Spinal cord (tissue), 10 donors: Measurements from ENCODE around the gene SNF8. TPM values are rescaled to one million over a fixed set of nuclear protein-coding genes. Genes with fewer than 3 reads are reported as not detected.

Experiments
- DNase-seq, 6 donors: peaks; one replicate each; pipeline versions ENCODE4 v3.0.0 to v3.0.0-alpha.2; 2013 to 2015; ENCODE audit warnings: low spot score in 6 of 6, low read depth in 4 of 6
- H3K27ac ChIP-seq: one replicate; pipeline ENCODE4 v1.5.1; 2013; ENCODE audit warnings: low read depth, low read length, control low read depth
- H3K27me3 ChIP-seq: one replicate; pipeline ENCODE4 v1.6.1; 2013; ENCODE audit warnings: low read length; ENCODE audit not compliant: control insufficient read depth, insufficient read depth
- H3K36me3 ChIP-seq: one replicate; pipeline ENCODE4 v1.6.1; 2013; ENCODE audit warnings: low read length; ENCODE audit not compliant: control insufficient read depth, insufficient read depth
- H3K4me1 ChIP-seq: one replicate; pipeline ENCODE4 v1.6.1; 2013; ENCODE audit warnings: low read length; ENCODE audit not compliant: control insufficient read depth, insufficient read depth
- H3K4me3 ChIP-seq: one replicate; pipeline ENCODE4 v1.5.1; 2013; ENCODE audit warnings: low read depth, low read length, control low read depth
- H3K9me3 ChIP-seq: one replicate; pipeline ENCODE4 v1.6.1; 2013; ENCODE audit warnings: low read length; ENCODE audit not compliant: control insufficient read depth, insufficient read depth
- WGBS: methylation state at CpG from one replicate; pipeline ENCODE4 v1.1.5; 2013; ENCODE audit warnings: missing lambda C conversion rate; ENCODE audit not compliant: insufficient coverage; 5-methylcytosine and 5-hydroxymethylcytosine counted together
- polyA plus RNA-seq, 2 donors: library from polyadenylated mRNA; unstranded; fragments of 120-200 nt; gene quantifications; one replicate each; pipeline ENCODE4 v1.2.1, GENCODE V29; 2013; ENCODE audit not compliant: insufficient read length in 2 of 2
- small RNA-seq: library from RNA; depleted of rRNA; stranded (forward); fragments of <200 nt; gene quantifications from one replicate; pipeline ENCODE3, GENCODE V24; 2014; ENCODE audit warnings: low replicate concordance
- total RNA-seq, 2 donors: library from RNA; depleted of rRNA in 1 of 2; stranded (reverse); fragments of 120-200 nt in 1 of 2; fragments of >200 nt in 1 of 2; gene quantifications; one replicate each; pipeline versions ENCODE4 v1.2.3 to v1.2.4, GENCODE V29; 2013 to 2014
- donor health status: healthy.

Gene SNF8
- total and polyA plus RNA-seq, 4 donors = 34.6 to 108 (median 87.7) TPM

DNA sequence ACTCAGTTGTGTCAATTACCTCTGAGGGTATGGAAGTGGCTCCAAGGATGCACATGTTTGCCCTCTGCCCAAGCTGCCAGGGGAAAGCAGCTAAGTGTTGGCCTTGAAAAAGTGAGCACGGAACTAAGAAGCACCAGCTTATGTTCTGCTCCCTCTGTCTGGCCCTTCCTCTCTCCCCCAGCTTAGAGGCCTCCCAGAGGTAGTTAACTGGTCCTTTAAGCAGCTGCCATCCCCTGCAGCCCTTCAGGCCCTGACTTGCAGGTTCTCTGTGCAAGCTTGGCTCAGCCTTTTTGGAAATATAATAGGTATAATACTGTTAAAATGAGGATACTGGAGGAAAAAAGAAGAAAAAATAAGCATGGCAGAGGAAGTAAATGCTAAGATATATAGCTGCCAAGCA, 43.4 kb downstream of the SNF8 start:
- H3K27ac ChIP-seq = no peak overlapping the region
- 75% methylated on average over 1 of the region's 1 CpG for WGBS
- no peak overlapping the region for H3K4me3 ChIP-seq
- no peaks in the 10 kb centered on the region for H3K27me3 ChIP-seq
- H3K4me1 ChIP-seq = no peaks in the 10 kb centered on the region
- no peak for DNase-seq
- H3K9me3 ChIP-seq = no peaks in the 10 kb centered on the region
- H3K36me3 ChIP-seq = peaks cover 10% of the 10 kb centered on the region

GRCh38 chr17:48894886-48895285, 49.8 kb downstream of the SNF8 start:
- no peaks in the 10 kb centered on the region for H3K27me3 ChIP-seq
- H3K4me3 ChIP-seq = no peak overlapping the region
- no peaks in the 10 kb centered on the region for H3K9me3 ChIP-seq
- H3K4me1 ChIP-seq = peaks cover 13% of the 10 kb centered on the region
- H3K27ac ChIP-seq = no peak overlapping the region
- no peak for DNase-seq
- WGBS = 100% methylated on average over 2 of the region's 3 CpGs
- H3K36me3 ChIP-seq = peaks cover 24% of the 10 kb centered on the region

DNA sequence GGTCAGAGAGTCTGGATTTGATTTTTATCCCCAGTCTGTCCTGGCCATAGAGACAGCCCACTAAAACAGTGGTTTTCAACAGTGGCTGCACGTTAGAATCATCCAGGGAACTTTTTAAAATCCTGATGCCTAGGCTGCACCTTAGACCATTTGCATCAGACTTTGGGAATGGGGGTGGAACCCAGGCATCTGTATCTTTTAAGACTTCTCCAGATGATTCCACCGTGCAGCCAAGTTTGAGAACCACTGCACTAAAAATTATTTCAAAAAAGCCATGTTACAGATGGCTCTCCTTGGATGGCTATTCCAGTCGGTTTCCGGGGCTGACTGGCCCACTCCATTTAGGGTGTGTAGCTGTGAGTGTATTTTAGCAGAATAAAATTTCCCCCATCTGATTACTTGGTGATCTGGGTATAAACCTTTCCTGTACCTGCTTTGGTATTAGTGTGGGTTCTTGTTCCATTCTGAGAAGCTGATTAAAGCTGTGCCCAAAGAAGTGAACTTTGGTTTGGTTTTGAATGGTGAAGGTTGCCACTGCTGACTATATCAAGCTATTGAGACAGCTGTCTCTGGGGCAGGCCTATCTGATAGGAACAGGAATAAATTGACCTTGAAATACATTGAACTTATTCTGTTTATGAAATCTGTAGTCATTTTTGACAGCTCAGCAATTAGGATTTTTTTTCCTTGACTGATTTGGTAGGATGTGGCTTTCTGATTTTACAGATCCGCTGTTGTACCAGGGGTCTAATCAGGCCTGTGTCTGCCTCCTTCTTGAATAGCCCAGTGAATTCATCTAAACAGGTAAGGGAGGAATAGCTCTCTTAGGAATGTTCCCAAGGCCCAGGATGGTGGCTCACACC, 50.8 kb downstream of the SNF8 start:
- WGBS = 14% methylated on average over 1 of the region's 5 CpGs
- H3K9me3 ChIP-seq = no peaks in the 10 kb centered on the region
- H3K27me3 ChIP-seq = no peaks in the 10 kb centered on the region
- H3K4me1 ChIP-seq = peaks cover 13% of the 10 kb centered on the region
- peak overlapping the region; percentile 79 for H3K4me3 ChIP-seq
- no peak for DNase-seq
- H3K27ac ChIP-seq = no peak overlapping the region
- peaks cover 24% of the 10 kb centered on the region for H3K36me3 ChIP-seq

DNA sequence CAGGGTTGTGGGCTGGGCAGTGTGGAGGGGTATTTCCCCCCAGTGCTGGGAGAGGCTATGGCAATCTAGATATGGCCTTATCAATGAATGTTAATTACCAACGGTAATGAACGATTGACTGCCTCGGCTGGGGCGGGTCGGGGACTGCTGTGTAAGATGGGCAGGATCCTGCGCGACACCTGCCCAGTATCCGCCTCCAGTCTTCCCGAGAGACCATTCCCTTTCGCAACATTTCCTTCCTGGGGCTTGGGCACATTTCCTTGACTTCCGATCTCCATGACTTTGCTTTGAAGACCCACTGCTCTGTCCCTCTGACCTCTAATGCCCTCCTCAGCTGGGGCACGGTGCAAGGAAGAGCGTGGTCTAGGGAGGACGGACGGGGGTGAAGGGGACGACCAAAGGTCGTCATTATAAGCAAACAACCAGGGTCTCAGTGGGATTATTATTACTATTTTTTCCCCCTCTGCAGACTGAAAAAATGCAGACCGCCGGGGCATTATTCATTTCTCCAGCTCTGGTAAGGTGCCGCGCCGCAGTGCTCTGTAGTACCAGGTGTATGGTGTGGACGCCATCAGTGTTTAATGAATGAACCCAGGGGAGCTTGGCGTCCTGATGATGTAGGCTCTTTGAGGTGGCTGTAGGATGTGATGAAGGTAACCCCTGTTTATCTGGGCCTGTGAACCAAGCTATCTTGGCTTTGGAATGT, 51.5 kb downstream of the SNF8 start:
- peak overlapping the region; percentile 26 for H3K27ac ChIP-seq
- no peak for DNase-seq
- H3K4me3 ChIP-seq = peak overlapping the region; percentile 79
- peaks cover 21% of the 10 kb centered on the region for H3K36me3 ChIP-seq
- H3K4me1 ChIP-seq = peaks cover 13% of the 10 kb centered on the region
- no peaks in the 10 kb centered on the region for H3K27me3 ChIP-seq
- no peaks in the 10 kb centered on the region for H3K9me3 ChIP-seq
- WGBS = 1% methylated on average over 15 of the region's 24 CpGs

GRCh38 chr17:48890086-48890485, 54.6 kb downstream of the SNF8 start:
- Histone ChIP-seq H3K36me3 (peaks cover 6% of the 10 kb centered on the region), H3K4me3 (no peak overlapping the region), H3K27me3 (no peaks in the 10 kb centered on the region), H3K9me3 (no peaks in the 10 kb centered on the region), H3K4me1 (peaks cover 13% of the 10 kb centered on the region), H3K27ac (no peak overlapping the region)
- WGBS = no CpG with 5 or more reads among the region's 2 CpGs
- DNase-seq = no peak

GRCh38 chr17:48883171-48883570, 61.5 kb downstream of the SNF8 start:
- no peak overlapping the region for H3K4me3 ChIP-seq
- DNase-seq = no peak
- peaks cover 8% of the 10 kb centered on the region for H3K4me1 ChIP-seq
- no peak overlapping the region for H3K27ac ChIP-seq
- no peaks in the 10 kb centered on the region for H3K9me3 ChIP-seq
- no peaks in the 10 kb centered on the region for H3K27me3 ChIP-seq
- WGBS = 65% methylated on average over 10 of the region's 10 CpGs
- no peaks in the 10 kb centered on the region for H3K36me3 ChIP-seq

DNA sequence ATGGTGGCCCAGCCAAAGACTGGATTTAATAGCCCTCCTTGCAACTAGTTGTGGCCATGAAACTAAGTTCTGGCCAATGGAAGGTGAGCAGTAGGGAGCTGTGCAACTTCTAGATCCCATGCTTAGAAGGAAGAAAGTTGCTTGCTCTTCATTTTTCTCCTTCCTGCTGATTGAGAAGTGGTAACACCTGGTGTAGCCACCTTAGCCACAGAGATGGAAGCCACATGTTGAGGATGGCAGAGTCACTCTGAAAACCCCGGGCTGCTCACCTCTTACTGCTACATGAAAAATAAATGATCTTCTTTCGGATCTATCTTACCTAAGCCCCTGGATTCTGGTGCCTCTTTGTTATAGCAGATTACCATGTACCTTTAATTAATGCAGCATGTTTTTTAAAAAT, 62.4 kb downstream of the SNF8 start:
- Histone ChIP-seq H3K36me3 (no peaks in the 10 kb centered on the region), H3K4me1 (peaks cover 8% of the 10 kb centered on the region), H3K4me3 (no peak overlapping the region), H3K9me3 (no peaks in the 10 kb centered on the region), H3K27me3 (no peaks in the 10 kb centered on the region), H3K27ac (no peak overlapping the region)
- no CpG with 5 or more reads among the region's 2 CpGs for WGBS
- DNase-seq = no peak

Small RNAs within 50 kb of the gene (small RNA-seq; reads per million reads assigned to genes)
- gene AC068531.1 (not detected), gene RF00263 (not detected), gene RF01210 (not detected), gene RNU1-42P (0.16 reads per million)

Other genes with a start within 250 kb of the SNF8 start
- not detected for gene PRAC1, start 222.3 kb downstream of the SNF8 start, total RNA-seq
- not detected for gene PRAC1, start 222.3 kb downstream of the SNF8 start, polyA plus RNA-seq
- gene PRAC2, start 221.7 kb downstream of the SNF8 start, total RNA-seq = not detected
- gene PRAC2, start 221.7 kb downstream of the SNF8 start, polyA plus RNA-seq = not detected
- gene HOXB13, start 216.1 kb downstream of the SNF8 start, total RNA-seq = under 1 TPM in 1 of 2 donors, not detected in 1; 0.40 TPM
- not detected for gene HOXB13, start 216.1 kb downstream of the SNF8 start, polyA plus RNA-seq
- under 1 TPM; 0.30 to 0.61 TPM for gene TTLL6, start 127.6 kb downstream of the SNF8 start, total RNA-seq
- under 1 TPM; 0.22 to 0.32 TPM for gene TTLL6, start 127.6 kb downstream of the SNF8 start, polyA plus RNA-seq
- gene CALCOCO2, start 113.8 kb downstream of the SNF8 start, total RNA-seq = 10 to 100 TPM; 37.3 to 46.0 TPM
- gene CALCOCO2, start 113.8 kb downstream of the SNF8 start, polyA plus RNA-seq = 10 to 100 TPM; 41.1 to 59.0 TPM
- 10 to 100 TPM; 47.6 to 79.5 TPM for gene ATP5MC1, start 52.1 kb downstream of the SNF8 start, total RNA-seq
- 100 to 1,000 TPM; 212 to 213 TPM for gene ATP5MC1, start 52.1 kb downstream of the SNF8 start, polyA plus RNA-seq
- 10 to 100 TPM; 54.1 to 65.6 TPM for gene UBE2Z, start 36.4 kb downstream of the SNF8 start, total RNA-seq
- 10 to 100 TPM; 80.4 to 89.3 TPM for gene UBE2Z, start 36.4 kb downstream of the SNF8 start, polyA plus RNA-seq
- not detected for gene GIP, start 23.8 kb upstream of the SNF8 start, total RNA-seq
- gene GIP, start 23.8 kb upstream of the SNF8 start, polyA plus RNA-seq = not detected
- gene IGF2BP1, start 52.5 kb upstream of the SNF8 start, total RNA-seq = 1 to 10 TPM; 1.4 to 7.5 TPM
- gene IGF2BP1, start 52.5 kb upstream of the SNF8 start, polyA plus RNA-seq = 1 to 10 TPM; 6.3 to 6.6 TPM
- gene B4GALNT2, start 187.9 kb upstream of the SNF8 start, total RNA-seq = under 1 TPM in 1 of 2 donors, not detected in 1; under 0.01 TPM
- under 1 TPM; 0.33 TPM for gene B4GALNT2, start 187.9 kb upstream of the SNF8 start, polyA plus RNA-seq